ENCODE measurements around the gene BTBD3. TPM values are rescaled to one million over a fixed set of nuclear protein-coding genes. Genes with fewer than 3 reads are reported as not detected.

Gene BTBD3
- total and polyA plus RNA-seq, 2 donors (not counting 3 experiments of a cell fraction or from before 2014, with no cell fraction given), result 18.6 to 29.3 TPM

DNA sequence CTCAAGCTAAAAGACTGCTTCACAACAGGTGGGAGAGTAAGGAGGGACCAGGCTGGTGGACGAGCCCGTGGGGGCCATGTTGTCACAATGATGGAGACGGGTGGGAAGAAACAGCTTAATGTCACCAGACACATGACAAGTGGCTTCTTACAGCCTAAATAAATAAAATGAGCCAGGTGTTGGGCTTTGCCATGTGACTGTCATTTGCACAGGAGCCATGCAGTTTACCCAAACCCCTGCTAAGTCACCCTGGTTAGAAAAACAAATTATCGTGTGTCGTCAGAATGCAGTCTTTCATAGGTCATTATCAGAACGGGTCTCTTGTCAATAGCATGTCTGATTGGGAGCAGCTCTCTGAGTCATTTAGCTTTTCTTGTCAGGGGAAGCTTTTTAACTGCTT lies 18.5 kb downstream of the BTBD3 start:
- no peaks in the 10 kb centered on the region for H3K27me3 ChIP-seq (ENCODE audit: control insufficient read depth in 2 of 2, insufficient read depth in 2 of 2, low read length in 2 of 2)
- no peaks in the 10 kb centered on the region for H3K9me1 ChIP-seq (replicated peaks; ENCODE audit: control insufficient read depth, extremely low read depth, insufficient read depth, low read length)
- no peak overlapping the region for H3K4me2 ChIP-seq (ENCODE audit: insufficient read depth, low read length)
- H3K4me1 ChIP-seq (ENCODE audit: control insufficient read depth, extremely low read depth, insufficient read depth, low read length), result no peaks in the 10 kb centered on the region
- POLR2A ChIA-PET, result no interaction called here
- TF ChIP-seq, protein P1, sequence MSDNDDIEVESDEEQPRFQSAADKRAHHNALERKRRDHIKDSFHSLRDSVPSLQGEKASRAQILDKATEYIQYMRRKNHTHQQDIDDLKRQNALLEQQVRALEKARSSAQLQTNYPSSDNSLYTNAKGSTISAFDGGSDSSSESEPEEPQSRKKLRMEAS (IDR thresholded peaks at IDR 0.05; ENCODE audit: insufficient read depth, insufficient read length), result no peak
- TF ChIP-seq POLR2AphosphoS5 (IDR thresholded peaks at IDR 0.05; ENCODE audit: insufficient read depth, low read depth, low read length) (no peak), POLR2A (IDR thresholded peaks at IDR 0.05; ENCODE audit: low read depth, low read length) (no peak), GATA2 (IDR thresholded peaks at IDR 0.05; ENCODE audit: insufficient read depth, insufficient read length, low read depth, low read length) (no peak), FOS (IDR thresholded peaks at IDR 0.05; ENCODE audit: borderline replicate concordance, insufficient read depth, low read length) (no peak), EZH2 (IDR thresholded peaks at IDR 0.05; ENCODE audit: borderline replicate concordance, low read depth, low read length, severe bottlenecking) (no peak), JUN (IDR thresholded peaks at IDR 0.05; ENCODE audit: borderline replicate concordance, insufficient read depth, insufficient read length, low read depth) (no peak), MYC (IDR thresholded peaks at IDR 0.05; ENCODE audit: low read depth, low read length) (no peak)
- TF ChIP-seq, protein P2, sequence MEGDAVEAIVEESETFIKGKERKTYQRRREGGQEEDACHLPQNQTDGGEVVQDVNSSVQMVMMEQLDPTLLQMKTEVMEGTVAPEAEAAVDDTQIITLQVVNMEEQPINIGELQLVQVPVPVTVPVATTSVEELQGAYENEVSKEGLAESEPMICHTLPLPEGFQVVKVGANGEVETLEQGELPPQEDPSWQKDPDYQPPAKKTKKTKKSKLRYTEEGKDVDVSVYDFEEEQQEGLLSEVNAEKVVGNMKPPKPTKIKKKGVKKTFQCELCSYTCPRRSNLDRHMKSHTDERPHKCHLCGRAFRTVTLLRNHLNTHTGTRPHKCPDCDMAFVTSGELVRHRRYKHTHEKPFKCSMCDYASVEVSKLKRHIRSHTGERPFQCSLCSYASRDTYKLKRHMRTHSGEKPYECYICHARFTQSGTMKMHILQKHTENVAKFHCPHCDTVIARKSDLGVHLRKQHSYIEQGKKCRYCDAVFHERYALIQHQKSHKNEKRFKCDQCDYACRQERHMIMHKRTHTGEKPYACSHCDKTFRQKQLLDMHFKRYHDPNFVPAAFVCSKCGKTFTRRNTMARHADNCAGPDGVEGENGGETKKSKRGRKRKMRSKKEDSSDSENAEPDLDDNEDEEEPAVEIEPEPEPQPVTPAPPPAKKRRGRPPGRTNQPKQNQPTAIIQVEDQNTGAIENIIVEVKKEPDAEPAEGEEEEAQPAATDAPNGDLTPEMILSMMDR (IDR thresholded peaks at IDR 0.05; ENCODE audit: extremely low read depth in 1 of 2, insufficient read depth in 1 of 2, low read depth in 1 of 2, low read length in 2 of 2), result no peak
- H2AFZ ChIP-seq (ENCODE audit: low read depth, low read length), result no peak overlapping the region
- no peak for FAIRE-seq
- DNase-seq (ENCODE audit: low read depth, low spot score), result no peak
- BruUV-seq (replicated peaks), result no TSS peak
- no peak overlapping the region for H3K9ac ChIP-seq (replicated peaks; ENCODE audit: extremely low read depth, insufficient read depth, low read length)
- no peaks in the 10 kb centered on the region for H4K20me1 ChIP-seq (replicated peaks; ENCODE audit: control insufficient read depth, extremely low read depth, insufficient read depth, low read length)
- H3K79me2 ChIP-seq (ENCODE audit: control insufficient read depth, insufficient read depth, low read length), result no peaks in the 10 kb centered on the region
- intact Hi-C loops (cut with micrococcal nuclease), result no loop called here
- H3K4me3 ChIP-seq (replicated peaks in 1 of 3; ENCODE audit: insufficient read depth in 1 of 3, low read depth in 1 of 3, low read length in 3 of 3), result no peak overlapping the region
- dilution Hi-C loops (cut with MboI; ENCODE audit: extremely low pct_ligation_motif_present, low sequenced_read_pairs), result no loop called here
- CTCF ChIA-PET, result no interaction called here
- no peaks in the 10 kb centered on the region for H3K36me3 ChIP-seq (ENCODE audit: control insufficient read depth in 2 of 2, extremely low read depth in 1 of 2, insufficient read depth in 2 of 2, low read length in 2 of 2)
- H3K27ac ChIP-seq (ENCODE audit: insufficient read depth, low read depth, low read length), result no peak overlapping the region
- no peaks in the 10 kb centered on the region for H3K9me3 ChIP-seq (replicated peaks; ENCODE audit: control insufficient read depth, insufficient read depth, low read length)

Data from endothelial cell of umbilical vein (primary cell).